Activated CD4-positive, alpha-beta T cell treated with anti-CD3 and anti-CD28 coated beads, Interleukin-2, Interleukin-6, amounts not matched to agents 100 ng/mL and 50 ng/mL, durations not matched to agents 16 hours and 8 hours (primary cell): ENCODE data around the gene CEP162.

Experiments
- DNase-seq: peaks from one replicate; pipeline ENCODE4 v3.0.0-alpha.2; 2020

CEP162 gene

GRCh38 chr6:84082689-84083265, 144.7 kb downstream of the CEP162 start:
- DNase-seq, result no peak

GRCh38 chr6:84081222-84081621, 146.2 kb downstream of the CEP162 start:
- no peak for DNase-seq

GRCh38 chr6:84078335-84078734, 149.1 kb downstream of the CEP162 start:
- DNase-seq, result no peak

- no peak for DNase-seq
Measured at GRCh38 chr6:84077645-84078044, 149.8 kb downstream of the CEP162 start.

- no peak for DNase-seq
Measured at GRCh38 chr6:84074988-84075781, 152.3 kb downstream of the CEP162 start.
